ENCODE measurements around the gene MOB2. TPM values are rescaled to one million over a fixed set of nuclear protein-coding genes. Genes with fewer than 3 reads are reported as not detected.

Gene MOB2
- total and polyA plus RNA-seq, 12 donors, result 25.2 to 59.1 (median 45.2) TPM

GRCh38 chr11:1500466-1501420, 14.2 kb upstream of the MOB2 start:
- 92 to 94% methylated on average over 28 of the region's 28 CpGs for WGBS, 2 donors
- no peak overlapping the region for H3K27ac ChIP-seq
- H3K9me3 ChIP-seq, result peaks cover 0 to 2% (median 0%) of the 10 kb centered on the region in 11 donors
- H3K36me3 ChIP-seq, result peaks cover 0 to 24% (median 0%) of the 10 kb centered on the region in 9 donors
- H3K4me3 ChIP-seq, result no peak overlapping the region
- ATAC-seq, result no peak
- intact Hi-C loops (cut with DNase I), result no loop called here
- no peak for TF ChIP-seq CTCF (IDR thresholded peaks at IDR 0.05)
- H3K27me3 ChIP-seq, result no peaks in the 10 kb centered on the region
- H3K4me1 ChIP-seq, result peaks cover 18 to 90% (median 60%) of the 10 kb centered on the region in 9 donors
- DNase-seq, result no peak

GRCh38 chr11:1499899-1500298, 13.3 kb upstream of the MOB2 start:
- Histone ChIP-seq H3K27me3 (no peaks in the 10 kb centered on the region), H3K4me1 (peaks cover 18 to 84% (median 56%) of the 10 kb centered on the region in 9 donors), H3K4me3 (no peak overlapping the region), H3K36me3 (peaks cover 0 to 24% (median 0%) of the 10 kb centered on the region in 9 donors), H3K27ac (no peak overlapping the region), H3K9me3 (peaks cover 0 to 6% (median 0%) of the 10 kb centered on the region in 11 donors)
- 93% methylated on average over 14 of the region's 14 CpGs for WGBS, 2 donors
- DNase-seq (no peak), ATAC-seq (no peak)
- intact Hi-C loops (cut with DNase I), result no loop called here
- no peak for TF ChIP-seq CTCF (IDR thresholded peaks at IDR 0.05)

GRCh38 chr11:1499261-1499890, 12.8 kb upstream of the MOB2 start:
- peaks cover 0 to 6% (median 0%) of the 10 kb centered on the region in 11 donors for H3K9me3 ChIP-seq
- H3K4me1 ChIP-seq, result peaks cover 18 to 78% (median 53%) of the 10 kb centered on the region in 9 donors
- H3K27me3 ChIP-seq, result no peaks in the 10 kb centered on the region
- ATAC-seq, result no peak
- no peak for TF ChIP-seq CTCF (IDR thresholded peaks at IDR 0.05)
- no peak for DNase-seq
- WGBS, 2 donors, result 90% methylated on average over 28 of the region's 28 CpGs
- H3K27ac ChIP-seq, result no peak overlapping the region
- H3K36me3 ChIP-seq, result peaks cover 0 to 24% (median 0%) of the 10 kb centered on the region in 9 donors
- no peak overlapping the region for H3K4me3 ChIP-seq
- intact Hi-C loops (cut with DNase I), result no loop called here

- H3K27me3 ChIP-seq, result no peaks in the 10 kb centered on the region
- ATAC-seq (no peak), DNase-seq (no peak)
- WGBS, 2 donors, result 91 to 93% methylated on average over 13 of the region's 13 CpGs
- H3K4me1 ChIP-seq, result peaks cover 9 to 69% (median 47%) of the 10 kb centered on the region in 9 donors
- H3K9me3 ChIP-seq, result peaks cover 0 to 12% (median 0%) of the 10 kb centered on the region in 11 donors
- peaks cover 0 to 24% (median 0%) of the 10 kb centered on the region in 9 donors for H3K36me3 ChIP-seq
- no peak for TF ChIP-seq CTCF (IDR thresholded peaks at IDR 0.05)
- no peak overlapping the region for H3K4me3 ChIP-seq
- intact Hi-C loops (cut with DNase I), result no loop called here
- H3K27ac ChIP-seq, result no peak overlapping the region
These were observed 11.7 kb upstream of the MOB2 start for GRCh38 chr11:1498262-1498661.

All from heart right ventricle (tissue), 16 donors.